ENCODE data around the gene CNTNAP2. TPM values are rescaled to one million over a fixed set of nuclear protein-coding genes. Genes with fewer than 3 reads are reported as not detected.

CNTNAP2 gene
- total RNA-seq, result 10 to 100 TPM in 5 of 8 experiments, under 1 TPM in 3; 0.05 to 27.0 (median 15.0) TPM

- H3K4me1 ChIP-seq (replicated peaks in 1 of 2), result no peaks in the 10 kb centered on the region
- H3K27ac ChIP-seq, result peak within 1 kb of the TSS; percentile 52
- ATAC-seq (replicated peaks in 6 of 8), result peak in 7 of 8 experiments; percentile 5 to 75 (median 72)
- peak within 1 kb of the TSS; percentile 48 to 77 (median 57) for H3K4me3 ChIP-seq
- 0 to 4% (median 0%) methylated on average over 1 to 18 of the region's 42 CpGs; no CpG with 5 or more reads in 2 of the 10 experiments for WGBS, 10 experiments
- in situ Hi-C loops (cut with MboI; ENCODE audit: low pct_unique_long_range_greater_than_20kb in 2 of 9, low sequenced_read_pairs in 9 of 9, unreplicated experiment in 9 of 9), result no loop called here
Measured at GRCh38 chr7:146116521-146117222, at the start of gene CNTNAP2. Gene CNTNAP2 (plus strand): TSS chr7:146116801. CDS start chr7:146116877, 76 bp downstream.

GRCh38 chr7:146067880-146068279, 48.7 kb upstream of the CNTNAP2 start:
- 0 to 93% (median 70%) methylated on average over 1 to 3 of the region's 3 CpGs; no CpG with 5 or more reads in 1 of the 10 experiments for WGBS, 10 experiments
- no peak overlapping the region for H3K27ac ChIP-seq

GRCh38 chr7:146074195-146074765, 42.3 kb upstream of the CNTNAP2 start:
- H3K27ac ChIP-seq, result no peak overlapping the region
- H3K4me1 ChIP-seq (replicated peaks in 1 of 2), result no peaks in the 10 kb centered on the region
- in situ Hi-C loops (cut with MboI; ENCODE audit: low pct_unique_long_range_greater_than_20kb in 2 of 9, low sequenced_read_pairs in 9 of 9, unreplicated experiment in 9 of 9), result no loop called here
- no peak overlapping the region for H3K4me3 ChIP-seq
- no peak for ATAC-seq (replicated peaks in 6 of 8)
- 0 to 92% (median 68%) methylated on average over 1 to 4 of the region's 6 CpGs; no CpG with 5 or more reads in 4 of the 10 experiments for WGBS, 10 experiments

More at GRCh38 chr7:146067880-146068279, 48.7 kb upstream of the CNTNAP2 start:
- H3K4me1 ChIP-seq (replicated peaks in 1 of 2), result no peaks in the 10 kb centered on the region
- no peak for ATAC-seq (replicated peaks in 6 of 8)
- H3K4me3 ChIP-seq, result no peak overlapping the region
- in situ Hi-C loops (cut with MboI; ENCODE audit: low pct_unique_long_range_greater_than_20kb in 2 of 9, low sequenced_read_pairs in 9 of 9, unreplicated experiment in 9 of 9), result no loop called here

- in situ Hi-C loops (cut with MboI; ENCODE audit: low pct_unique_long_range_greater_than_20kb in 2 of 9, low sequenced_read_pairs in 9 of 9, unreplicated experiment in 9 of 9), result loop anchor here in 3 of 9 experiments (25.0 kb wide), 3 partner anchors 1014 to 1214 kb away; no protein-coding TSS in a partner anchor
- H3K4me1 ChIP-seq (replicated peaks in 1 of 2), result no peaks in the 10 kb centered on the region
- WGBS, 10 experiments, result 0 to 68% (median 38%) methylated on average over 2 of the region's 2 CpGs; no CpG with 5 or more reads in 1 of the 10 experiments
- no peak for ATAC-seq (replicated peaks in 6 of 8)
- no peak overlapping the region for H3K27ac ChIP-seq
- H3K4me3 ChIP-seq, result no peak overlapping the region
Measured at GRCh38 chr7:146076344-146076743, 40.3 kb upstream of the CNTNAP2 start.

GRCh38 chr7:146084086-146084485, 32.5 kb upstream of the CNTNAP2 start:
- no peak overlapping the region for H3K4me3 ChIP-seq
- H3K27ac ChIP-seq, result no peak overlapping the region
- H3K4me1 ChIP-seq (replicated peaks in 1 of 2), result no peaks in the 10 kb centered on the region
- in situ Hi-C loops (cut with MboI; ENCODE audit: low pct_unique_long_range_greater_than_20kb in 2 of 9, low sequenced_read_pairs in 9 of 9, unreplicated experiment in 9 of 9), result loop anchor here in 3 of 9 experiments (25.0 kb wide), 3 partner anchors 1022 to 1222 kb away; no protein-coding TSS in a partner anchor
- WGBS, 10 experiments, result 0 to 83% (median 36%) methylated on average over 1 to 6 of the region's 6 CpGs
- ATAC-seq (replicated peaks in 6 of 8), result no peak

GRCh38 chr7:146090023-146090645, 26.5 kb upstream of the CNTNAP2 start:
- 0 to 25% (median 4%) methylated on average over 1 to 4 of the region's 4 CpGs for WGBS, 10 experiments
- Histone ChIP-seq H3K27ac (no peak overlapping the region), H3K4me1 (replicated peaks in 1 of 2) (no peaks in the 10 kb centered on the region), H3K4me3 (no peak overlapping the region)
- peak in 4 of 8 experiments; percentile 22 to 53 (median 43) for ATAC-seq (replicated peaks in 6 of 8)
- in situ Hi-C loops (cut with MboI; ENCODE audit: low pct_unique_long_range_greater_than_20kb in 2 of 9, low sequenced_read_pairs in 9 of 9, unreplicated experiment in 9 of 9), result loop anchor here in 3 of 9 experiments (25.0 kb wide), 3 partner anchors 1028 to 1228 kb away; no protein-coding TSS in a partner anchor

- 0 to 93% (median 49%) methylated on average over 1 to 4 of the region's 4 CpGs; no CpG with 5 or more reads in 4 of the 10 experiments for WGBS, 10 experiments
- in situ Hi-C loops (cut with MboI; ENCODE audit: low pct_unique_long_range_greater_than_20kb in 2 of 9, low sequenced_read_pairs in 9 of 9, unreplicated experiment in 9 of 9), result loop anchor here in 3 of 9 experiments (25.0 kb wide), 3 partner anchors 1032 to 1232 kb away; no protein-coding TSS in a partner anchor
- ATAC-seq (replicated peaks in 6 of 8), result no peak
Measured at GRCh38 chr7:146094356-146094755, 22.2 kb upstream of the CNTNAP2 start.

GRCh38 chr7:146096994-146097393, 19.6 kb upstream of the CNTNAP2 start:
- in situ Hi-C loops (cut with MboI; ENCODE audit: low pct_unique_long_range_greater_than_20kb in 2 of 9, low sequenced_read_pairs in 9 of 9, unreplicated experiment in 9 of 9), result loop anchor here in 3 of 9 experiments (25.0 kb wide), 3 partner anchors 1035 to 1235 kb away; no protein-coding TSS in a partner anchor
- 0 to 100% (median 38%) methylated on average over 1 to 5 of the region's 5 CpGs for WGBS, 10 experiments
- Histone ChIP-seq H3K4me1 (replicated peaks in 1 of 2) (no peaks in the 10 kb centered on the region), H3K4me3 (no peak overlapping the region), H3K27ac (no peak overlapping the region)
- ATAC-seq (replicated peaks in 6 of 8), result no peak

More at GRCh38 chr7:146094356-146094755, 22.2 kb upstream of the CNTNAP2 start:
- Histone ChIP-seq H3K4me3 (no peak overlapping the region), H3K27ac (no peak overlapping the region), H3K4me1 (replicated peaks in 1 of 2) (no peaks in the 10 kb centered on the region)

GRCh38 chr7:146106319-146106718, 10.3 kb upstream of the CNTNAP2 start:
- ATAC-seq (replicated peaks in 6 of 8), result no peak
- in situ Hi-C loops (cut with MboI; ENCODE audit: low pct_unique_long_range_greater_than_20kb in 2 of 9, low sequenced_read_pairs in 9 of 9, unreplicated experiment in 9 of 9), result no loop called here
- no peaks in the 10 kb centered on the region for H3K4me1 ChIP-seq (replicated peaks in 1 of 2)
- 0 to 100% (median 31%) methylated on average over 1 to 3 of the region's 3 CpGs for WGBS, 10 experiments
- H3K27ac ChIP-seq, result no peak overlapping the region
- H3K4me3 ChIP-seq, result no peak overlapping the region

GRCh38 chr7:146112755-146113154, 3.8 kb upstream of the CNTNAP2 start:
- Histone ChIP-seq H3K27ac (no peak overlapping the region), H3K4me3 (no peak overlapping the region), H3K4me1 (replicated peaks in 1 of 2) (no peaks in the 10 kb centered on the region)
- WGBS, 10 experiments, result 0 to 75% (median 34%) methylated on average over 1 of the region's 1 CpG; no CpG with 5 or more reads in 2 of the 10 experiments
- in situ Hi-C loops (cut with MboI; ENCODE audit: low pct_unique_long_range_greater_than_20kb in 2 of 9, low sequenced_read_pairs in 9 of 9, unreplicated experiment in 9 of 9), result no loop called here
- ATAC-seq (replicated peaks in 6 of 8), result no peak

GRCh38 chr7:146115548-146115850, 1.1 kb upstream of the CNTNAP2 start:
- 0 to 20% (median 4%) methylated on average over 2 to 10 of the region's 15 CpGs; no CpG with 5 or more reads in 3 of the 10 experiments for WGBS, 10 experiments
- H3K4me1 ChIP-seq (replicated peaks in 1 of 2), result no peaks in the 10 kb centered on the region
- H3K4me3 ChIP-seq, result peak overlapping the region; percentile 48 to 77 (median 57)
- peak in 7 of 8 experiments; percentile 27 to 69 (median 57) for ATAC-seq (replicated peaks in 6 of 8)
- peak overlapping the region; percentile 52 for H3K27ac ChIP-seq
- in situ Hi-C loops (cut with MboI; ENCODE audit: low pct_unique_long_range_greater_than_20kb in 2 of 9, low sequenced_read_pairs in 9 of 9, unreplicated experiment in 9 of 9), result no loop called here

GRCh38 chr7:146115851-146116520, 615 bp upstream of the CNTNAP2 start:
- Histone ChIP-seq H3K27ac (peak overlapping the region; percentile 52), H3K4me1 (replicated peaks in 1 of 2) (no peaks in the 10 kb centered on the region), H3K4me3 (peak overlapping the region; percentile 48 to 77 (median 57))
- WGBS, 10 experiments, result 0 to 13% (median 0%) methylated on average over 1 to 4 of the region's 62 CpGs; no CpG with 5 or more reads in 5 of the 10 experiments
- in situ Hi-C loops (cut with MboI; ENCODE audit: low pct_unique_long_range_greater_than_20kb in 2 of 9, low sequenced_read_pairs in 9 of 9, unreplicated experiment in 9 of 9), result no loop called here
- peak; percentile 69 to 97 (median 78) for ATAC-seq (replicated peaks in 6 of 8)
